H1 (cell line): ENCODE results near the gene LRIT2. TPM values are rescaled to one million over a fixed set of nuclear protein-coding genes. Genes with fewer than 3 reads are reported as not detected.

Experiments
- CTCF ChIA-PET: fragments of 300-600 bp; sonication (Branson Sonifier 250); formaldehyde crosslinking; loops from one replicate; lab custom pipeline; 2021; ENCODE audit not compliant: partially characterized antibody; lab: Charles Lee
- POLR2A ChIA-PET: fragments of 300-600 bp; sonication (Branson Sonifier 250); formaldehyde crosslinking; loops from one replicate; lab custom pipeline; 2021; ENCODE audit warnings: inconsistent platforms; ENCODE audit not compliant: partially characterized antibody; lab: Charles Lee
- DNase-seq, 2 experiments: peaks; one replicate each; pipeline versions ENCODE4 v3.0.0 to v3.0.0-alpha.2; 2010 to 2022; ENCODE audit warnings: low spot score in 2 of 2, low read depth in 1 of 2, mixed read lengths in 1 of 2
- FAIRE-seq: peaks from 2 replicates; lab custom pipeline; 2011; peaks lifted over from hg19 to GRCh38; lab: Jason Lieb, UNC
- H2AFZ ChIP-seq: 2 replicates; pipeline ENCODE4 v1.8.1; 2012; ENCODE audit warnings: low read length, inconsistent platforms
- H2AK5ac ChIP-seq: 2 replicates; pipeline ENCODE4 v1.6.1; 2013; ENCODE audit warnings: low read depth, low read length
- H2BK120ac ChIP-seq: replicated peaks from 2 replicates; pipeline ENCODE3; 2013; ENCODE audit warnings: low read depth, low read length, inconsistent platforms
- H2BK12ac ChIP-seq: 2 replicates; pipeline ENCODE4 v1.6.1; 2013; ENCODE audit warnings: low read depth, low read length
- H2BK15ac ChIP-seq: 2 replicates; pipeline ENCODE4 v1.6.1; 2013; ENCODE audit warnings: low read length
- H2BK20ac ChIP-seq: 2 replicates; pipeline ENCODE4 v1.6.1; 2013; ENCODE audit warnings: low read length
- H2BK5ac ChIP-seq: 2 replicates; pipeline ENCODE4 v1.6.1; 2013; ENCODE audit warnings: low read depth, low read length
- H3K14ac ChIP-seq: 2 replicates; pipeline ENCODE4 v1.6.1; 2013; ENCODE audit warnings: inconsistent platforms; ENCODE audit not compliant: insufficient read length
- H3K18ac ChIP-seq: 2 replicates; pipeline ENCODE4 v1.6.1; 2013; ENCODE audit warnings: low read length; ENCODE audit errors: extremely low read depth
- H3K23ac ChIP-seq: 2 replicates; pipeline ENCODE4 v1.6.1; 2013; ENCODE audit warnings: inconsistent platforms; ENCODE audit not compliant: insufficient read length
- H3K23me2 ChIP-seq: 2 replicates; pipeline ENCODE4 v1.6.1; 2013; ENCODE audit warnings: low read depth, low read length
- H3K27ac ChIP-seq: 2 replicates; pipeline ENCODE4 v1.6.1; 2011; ENCODE audit warnings: low read depth, low read length, inconsistent platforms
- H3K27me3 ChIP-seq, 4 experiments: replicated peaks in 1 of 4; 1 replicate in 1 of 4; 2 replicates in 3 of 4; pipeline versions ENCODE4 v1.6.1 to v1.8.1; 2011 to 2013; ENCODE audit warnings: low read length in 3 of 4, mild to moderate bottlenecking in 3 of 4, inconsistent platforms in 2 of 4, mixed read lengths in 2 of 4, moderate library complexity in 1 of 4; ENCODE audit not compliant: control insufficient read depth in 3 of 4, insufficient read depth in 3 of 4; ENCODE audit errors: extremely low read depth in 1 of 4
- H3K36me3 ChIP-seq, 4 experiments: 2 replicates each; pipeline versions ENCODE4 v1.6.1 to v1.8.1; 2011 to 2013; ENCODE audit warnings: mild to moderate bottlenecking in 4 of 4, low read length in 3 of 4, moderate library complexity in 2 of 4, control low read depth in 1 of 4, inconsistent platforms in 1 of 4; ENCODE audit not compliant: insufficient read depth in 4 of 4, control insufficient read depth in 2 of 4
- H3K4ac ChIP-seq: replicated peaks from 2 replicates; pipeline ENCODE3; 2013; ENCODE audit warnings: low read length, low read depth, mixed read lengths, inconsistent platforms; ENCODE audit not compliant: insufficient read length
- H3K4me1 ChIP-seq, 4 experiments: replicated peaks in 1 of 4; 1 replicate in 1 of 4; 2 replicates in 3 of 4; pipeline versions ENCODE4 v1.6.1 to v1.8.1; 2011 to 2013; ENCODE audit warnings: low read length in 3 of 4, inconsistent platforms in 2 of 4, mixed read lengths in 1 of 4; ENCODE audit not compliant: insufficient read depth in 4 of 4, control insufficient read depth in 3 of 4
- H3K4me2 ChIP-seq, 2 experiments: 2 replicates each; pipeline versions ENCODE4 v1.6.1 to v1.8.1; 2011 to 2013; ENCODE audit warnings: low read depth in 2 of 2, low read length in 2 of 2, control low read depth in 1 of 2, inconsistent platforms in 1 of 2, mild to moderate bottlenecking in 1 of 2; ENCODE audit not compliant: insufficient read depth in 1 of 2
- H3K4me3 ChIP-seq, 4 experiments: fragments of 200-600, 300-600 bp in 1 of 4; sonication (generic), shearing (Covaris generic), sonication (Bioruptor Twin) in 1 of 4; 2 replicates each; pipeline versions ENCODE4 v1.5.1 to v1.8.1; 2011 to 2016; ENCODE audit warnings: low read length in 4 of 4, low read depth in 3 of 4, control low read depth in 2 of 4, inconsistent platforms in 2 of 4, mild to moderate bottlenecking in 2 of 4, mixed read lengths in 1 of 4, moderate library complexity in 1 of 4; ENCODE audit not compliant: insufficient read depth in 2 of 4; ENCODE audit errors: extremely low read depth in 1 of 4
- H3K56ac ChIP-seq: replicated peaks from 2 replicates; pipeline ENCODE3; 2013; ENCODE audit warnings: low read depth, mild to moderate bottlenecking, mixed read lengths, low read length, inconsistent platforms; ENCODE audit not compliant: insufficient read length
- H3K79me1 ChIP-seq: 2 replicates; pipeline ENCODE4 v1.6.1; 2013; ENCODE audit warnings: low read depth, low read length, control low read depth
- H3K79me2 ChIP-seq, 2 experiments: 2 replicates each; pipeline versions ENCODE4 v1.6.1 to v1.8.1; 2012 to 2013; ENCODE audit warnings: low read length in 2 of 2, mild to moderate bottlenecking in 2 of 2, inconsistent platforms in 1 of 2; ENCODE audit not compliant: insufficient read depth in 2 of 2, control insufficient read depth in 1 of 2
- H3K9ac ChIP-seq, 4 experiments: replicated peaks in 1 of 4; 1 replicate in 1 of 4; 2 replicates in 3 of 4; pipeline versions ENCODE4 v1.6.1 to v1.8.1; 2011 to 2013; ENCODE audit warnings: low read depth in 3 of 4, low read length in 3 of 4, control low read depth in 2 of 4, mild to moderate bottlenecking in 2 of 4, moderate library complexity in 2 of 4, inconsistent platforms in 1 of 4; ENCODE audit errors: extremely low read depth in 1 of 4
- H3K9me3 ChIP-seq, 2 experiments: 2 replicates each; pipeline versions ENCODE4 v1.6.1 to v1.8.1; 2012 to 2013; ENCODE audit warnings: mild to moderate bottlenecking in 2 of 2, moderate library complexity in 2 of 2, control low read depth in 1 of 2, inconsistent platforms in 1 of 2, low read depth in 1 of 2, low read length in 1 of 2, mixed read lengths in 1 of 2; ENCODE audit not compliant: insufficient read depth in 2 of 2
- H4K20me1 ChIP-seq, 2 experiments: replicated peaks in 1 of 2; 2 replicates each; pipeline versions ENCODE3 to v1.8.1; 2011 to 2013; ENCODE audit warnings: inconsistent platforms in 2 of 2, low read length in 2 of 2, mild to moderate bottlenecking in 1 of 2; ENCODE audit not compliant: insufficient read depth in 2 of 2, control insufficient read depth in 1 of 2
- H4K5ac ChIP-seq: 2 replicates; pipeline ENCODE4 v1.6.1; 2013; ENCODE audit warnings: low read length, low read depth, mixed read lengths, inconsistent platforms; ENCODE audit not compliant: insufficient read length
- H4K8ac ChIP-seq: 2 replicates; pipeline ENCODE4 v1.8.0; 2013; ENCODE audit warnings: mild to moderate bottlenecking, moderate library complexity, low read length, inconsistent platforms; ENCODE audit not compliant: insufficient read depth; ENCODE audit errors: extremely low read depth
- H4K91ac ChIP-seq: replicated peaks from 2 replicates; pipeline ENCODE3; 2013; ENCODE audit warnings: low read length, mixed read lengths, inconsistent platforms; ENCODE audit not compliant: insufficient read length
- BRCA1 ChIP-seq: IDR thresholded peaks from 2 replicates; pipeline ENCODE4 v1.6.1; 2012; ENCODE audit warnings: low read depth, low read length, improper control_type of control experiment
- CBX5 ChIP-seq: fragments of 300-800, 300-1000 bp; sonication (generic); IDR thresholded peaks from 2 replicates; pipeline ENCODE4 v1.7.1; 2016; ENCODE audit warnings: antibody characterized with exemption, low read length, low read depth
- CBX8 ChIP-seq: fragments of 300-800, 300-1000 bp; sonication (generic); IDR thresholded peaks from 2 replicates; pipeline ENCODE4 v1.7.1; 2016; ENCODE audit warnings: low read depth, low read length, borderline replicate concordance
- EGR1 ChIP-seq: IDR thresholded peaks from 2 replicates; pipeline ENCODE4 v1.6.1; 2011; ENCODE audit warnings: low read depth, low read length, borderline replicate concordance
- PHF8 ChIP-seq: fragments of 200-600 bp; sonication (generic); conservative IDR thresholded peaks from 2 replicates; pipeline ENCODE4 v1.7.1; 2012; ENCODE audit warnings: low read depth, mild to moderate bottlenecking, inconsistent platforms, low read length, moderate library complexity
- RAD21 ChIP-seq, 2 experiments: IDR thresholded peaks in 1 of 2; conservative IDR thresholded peaks in 1 of 2; 2 replicates each; pipeline ENCODE4 v1.6.1; 2011; ENCODE audit warnings: low read depth in 2 of 2, low read length in 2 of 2, improper control_type of control experiment in 1 of 2, inconsistent platforms in 1 of 2, mild to moderate bottlenecking in 1 of 2, moderate library complexity in 1 of 2
- WGBS, 2 experiments: shearing (Covaris generic) in 1 of 2; methylation state at CpG; one replicate each; pipeline versions ENCODE4 v1.1.6 to v1.1.7; 2013 to 2015; ENCODE audit warnings: low lambda C conversion rate in 2 of 2, mixed read lengths in 2 of 2, inconsistent platforms in 1 of 2, low coverage in 1 of 2, missing lambda C conversion rate in 1 of 2; ENCODE audit not compliant: insufficient replicate concordance in 2 of 2, insufficient coverage in 1 of 2, insufficient read length in 1 of 2; ENCODE audit errors: extremely low coverage in 1 of 2, missing lambda C conversion rate in 1 of 2; 5-methylcytosine and 5-hydroxymethylcytosine counted together
- polyA plus RNA-seq, 7 experiments: library from polyadenylated mRNA; depleted of rRNA in 3 of 7; stranded (reverse) in 5 of 7; unstranded in 2 of 7; fragments of >200 nt in 5 of 7; fragments of 200-250 nt in 2 of 7; gene quantifications; 1 replicate in 5 of 7; 2 replicates in 1 of 7; 4 replicates in 1 of 7; pipeline versions ENCODE4 v1.2.1 to v1.2.3, GENCODE V29; 2011 to 2013; ENCODE audit warnings: missing spikeins in 2 of 7, mixed read lengths in 2 of 7
- total RNA-seq: library from RNA; stranded (reverse); fragmentation: NEBNext Ultra II Directional; extraction: Animal tissue kit (Norgen Biotek cat#: 25700); gene quantifications from 2 replicates; pipeline ENCODE4 v1.2.1, GENCODE V29; 2021

LRIT2 gene
- total and polyA plus RNA-seq, 2 of the 8 experiments (the other 6 are each of a cell fraction or from before 2014, with no cell fraction given) = not detected

- Histone ChIP-seq H4K20me1 (no peaks in the 10 kb centered on the region), H3K23me2 (no peaks in the 10 kb centered on the region), H3K4me3 (no peak overlapping the region), H3K9ac (no peak overlapping the region), H3K18ac (no peak overlapping the region), H3K79me1 (no peaks in the 10 kb centered on the region), H2BK120ac (no peak overlapping the region), H4K91ac (no peak overlapping the region), H3K9me3 (no peaks in the 10 kb centered on the region), H2BK15ac (no peak overlapping the region), H3K56ac (no peak overlapping the region), H3K4me2 (no peak overlapping the region), H3K4me1 (no peaks in the 10 kb centered on the region), H2BK12ac (no peak overlapping the region), H3K14ac (no peak overlapping the region), H3K27ac (no peak overlapping the region), H2BK20ac (no peak overlapping the region), H3K23ac (no peak overlapping the region), H2BK5ac (no peak overlapping the region), H4K5ac (no peak overlapping the region), H2AK5ac (no peak overlapping the region), H3K27me3 (no peaks in the 10 kb centered on the region), H4K8ac (no peak overlapping the region), H2AFZ (no peak overlapping the region), H3K36me3 (no peaks in the 10 kb centered on the region), H3K79me2 (no peaks in the 10 kb centered on the region), H3K4ac (no peak overlapping the region)
- ChIA-PET POLR2A (interaction anchor here (0.6 kb wide), 2 partner anchors 50 to 53 kb away, joined by 3 read pairs; no protein-coding TSS in a partner anchor), CTCF (interaction anchor here (0.8 to 10.8 kb wide), 14 partner anchors 7 to 94 kb away, joined by 3 to 248 read pairs (median 4); partner anchors contain the start of genes GHITM, GPR15LG and LRIT2)
- WGBS, 2 experiments = 93% methylated on average over 10 of the region's 10 CpGs; no CpG with 5 or more reads in 1 of the 2 experiments
- FAIRE-seq = no peak
- no peak for DNase-seq
- TF ChIP-seq PHF8 (no peak), EGR1 (no peak), CBX8 (no peak), CBX5 (no peak), BRCA1 (no peak), RAD21 (IDR thresholded peaks at IDR 0.05 in 1 of 2, conservative IDR thresholded peaks at IDR 0.05 in 1 of 2; ENCODE audit: low read depth in 2 of 2, low read length in 2 of 2) (no peak)
These were observed 17.3 kb downstream of the LRIT2 start for GRCh38 chr10:84208023-84208422.
